Activated T-helper 1 cell treated with anti-CD3 and anti-CD28 coated beads, Interleukin-2, amount 50 U/mL, for 16 hours (primary cell): ENCODE data around the gene GLI1.

Source experiments
- DNase-seq, 2 donors: peaks; one replicate each; pipeline ENCODE4 v3.0.0-alpha.2; 2020; ENCODE audit warnings: low read depth in 1 of 2, low spot score in 1 of 2

Gene GLI1

GRCh38 chr12:57460841-57461275 is 1.3 kb downstream of the GLI1 start:
- DNase-seq: no peak

- DNase-seq: no peak
Observed at GRCh38 chr12:57461276-57461916, 1.8 kb downstream of the GLI1 start.

- DNase-seq: no peak
Observed at GRCh38 chr12:57461917-57462250, 2.3 kb downstream of the GLI1 start.

GRCh38 chr12:57462251-57462911 is 2.8 kb downstream of the GLI1 start:
- DNase-seq: peak; percentile 75 to 81

- no peak for DNase-seq
Observed at GRCh38 chr12:57462912-57463253, 3.3 kb downstream of the GLI1 start.

GRCh38 chr12:57464569-57464968 is 5.0 kb downstream of the GLI1 start:
- DNase-seq: no peak

GRCh38 chr12:57465030-57465746 is 5.6 kb downstream of the GLI1 start:
- DNase-seq: no peak

GRCh38 chr12:57465747-57466505 is 6.3 kb downstream of the GLI1 start:
- no peak for DNase-seq

- no peak for DNase-seq
Observed at GRCh38 chr12:57467212-57467874, 7.8 kb downstream of the GLI1 start.

GRCh38 chr12:57467915-57468314 is 8.3 kb downstream of the GLI1 start:
- DNase-seq: no peak

GRCh38 chr12:57469296-57470164 is 9.9 kb downstream of the GLI1 start:
- DNase-seq: no peak

- DNase-seq: no peak
Observed at GRCh38 chr12:57470286-57470969, 10.8 kb downstream of the GLI1 start.

- no peak for DNase-seq
Observed at GRCh38 chr12:57470970-57471656, 11.5 kb downstream of the GLI1 start.

- DNase-seq: no peak
Observed at GRCh38 chr12:57471661-57472060, 12.1 kb downstream of the GLI1 start.

GRCh38 chr12:57472391-57472790 is 12.8 kb downstream of the GLI1 start:
- DNase-seq: no peak

- DNase-seq: no peak
Observed at GRCh38 chr12:57473392-57473791, 13.8 kb downstream of the GLI1 start.

- DNase-seq: no peak
Observed at GRCh38 chr12:57473886-57474285, 14.3 kb downstream of the GLI1 start.

GRCh38 chr12:57474430-57474829 is 14.8 kb downstream of the GLI1 start:
- DNase-seq: no peak

- DNase-seq: no peak
Observed at GRCh38 chr12:57474862-57475261, 15.3 kb downstream of the GLI1 start.
